ENCODE measurements around the gene SF3B2. TPM values are rescaled to one million over a fixed set of nuclear protein-coding genes. Genes with fewer than 3 reads are reported as not detected.

Gene SF3B2
- total RNA-seq, 1 experiment from 2014 or later, result 300 TPM

DNA sequence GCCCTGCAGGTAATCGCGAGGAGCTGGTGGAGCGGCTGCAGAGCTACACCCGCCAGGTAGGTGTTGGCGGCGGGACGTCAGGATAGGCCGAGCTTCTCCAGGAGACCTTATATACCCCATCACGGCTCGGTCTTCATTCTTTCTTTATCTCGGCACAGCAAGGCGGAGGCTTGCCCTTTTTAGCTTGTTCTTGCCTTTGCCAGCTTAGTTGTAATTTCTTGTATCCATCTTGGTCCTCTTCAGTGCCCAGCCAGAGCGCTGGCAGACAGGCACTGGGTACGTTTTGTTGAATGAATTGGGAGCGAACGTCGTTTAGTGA is 459 bp downstream of the SF3B2 start:
- Histone ChIP-seq H3K79me2 (ENCODE audit: insufficient read depth, low read length) (peaks cover 50% of the 10 kb centered on the region), H3K4me3 (replicated peaks in 1 of 2; ENCODE audit: low read depth in 1 of 2, low read length in 2 of 2) (peak overlapping the region; percentile 79 to 100), H3K27me3 (ENCODE audit: insufficient read depth, low read length) (no peaks in the 10 kb centered on the region), H2AFZ (ENCODE audit: low read depth, low read length, poor library complexity, severe bottlenecking) (no peak overlapping the region), H3K4me2 (ENCODE audit: low read length) (peak overlapping the region; percentile 92), H3K27ac (ENCODE audit: low read depth, low read length) (peak overlapping the region; percentile 62), H4K20me1 (ENCODE audit: insufficient read depth) (no peaks in the 10 kb centered on the region), H3K4me1 (ENCODE audit: control insufficient read depth in 1 of 2, insufficient read depth in 2 of 2, low read length in 2 of 2) (peaks cover 19 to 21% of the 10 kb centered on the region in 2 experiments), H3K36me3 (ENCODE audit: control insufficient read depth in 1 of 2, insufficient read depth in 2 of 2, low read length in 2 of 2) (peaks cover 28 to 31% of the 10 kb centered on the region in 2 experiments), H3K9ac (ENCODE audit: low read length) (peak overlapping the region; percentile 79), H3K9me2 (ENCODE audit: insufficient read depth) (no peaks in the 10 kb centered on the region), H3K9me3 (ENCODE audit: control insufficient read depth in 1 of 2, insufficient read depth in 1 of 2, low read depth in 1 of 2, low read length in 2 of 2) (no peaks in the 10 kb centered on the region)
- intact Hi-C loops (cut with micrococcal nuclease), result loop anchor here (1.0 kb wide), 1 partner anchor 51 kb away; no protein-coding TSS in a partner anchor
- CTCF ChIA-PET, result interaction anchor here (0.9 to 1.0 kb wide), 2 partner anchors 30 to 120 kb away, joined by 3 to 4 read pairs; no protein-coding TSS in a partner anchor
- no TSS peak for BruUV-seq (replicated peaks)
- ATAC-seq (no peak), DNase-seq (ENCODE audit: low read depth, low spot score) (no peak)
- RAD21 ChIA-PET (ENCODE audit: low non-redundant PET in 1 of 2, low total read pairs in 2 of 2, uncharacterized antibody in 2 of 2, unreplicated experiment in 2 of 2), result no interaction called here
- POLR2A ChIA-PET, result interaction anchor here (1.0 to 1.8 kb wide), 3 partner anchors 41 to 161 kb away, joined by 3 to 5 read pairs (median 3); partner anchors contain the start of genes BANF1 and EIF1AD
- TF ChIP-seq SIN3A (IDR thresholded peaks at IDR 0.05; ENCODE audit: low read depth) (no peak), ZFX (IDR thresholded peaks at IDR 0.05) (peak; percentile 67; the same call in 1 of the 2 replicates)

DNA sequence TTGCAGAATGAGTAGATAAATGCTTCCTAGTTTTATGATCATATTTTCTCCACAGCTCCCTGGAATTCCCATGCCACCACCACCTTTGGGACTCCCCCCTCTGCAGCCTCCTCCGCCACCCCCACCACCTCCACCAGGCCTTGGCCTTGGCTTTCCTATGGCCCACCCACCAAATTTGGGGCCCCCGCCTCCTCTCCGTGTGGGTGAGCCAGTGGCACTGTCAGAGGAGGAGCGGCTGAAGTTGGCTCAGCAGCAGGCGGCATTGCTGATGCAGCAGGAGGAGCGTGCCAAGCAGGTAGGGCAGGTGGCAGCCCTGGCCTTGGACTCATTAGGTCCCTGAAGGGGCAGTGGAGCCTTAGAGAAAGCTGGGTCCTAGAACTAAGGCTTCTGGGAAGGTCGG is 2.9 kb downstream of the SF3B2 start:
- POLR2A ChIA-PET, result no interaction called here
- no peaks in the 10 kb centered on the region for H3K9me2 ChIP-seq (ENCODE audit: insufficient read depth)
- DNase-seq (ENCODE audit: low read depth, low spot score) (no peak), ATAC-seq (no peak)
- peaks cover 51% of the 10 kb centered on the region for H3K79me2 ChIP-seq (ENCODE audit: insufficient read depth, low read length)
- BruUV-seq (replicated peaks), result no TSS peak
- no peaks in the 10 kb centered on the region for H3K9me3 ChIP-seq (ENCODE audit: control insufficient read depth in 1 of 2, insufficient read depth in 1 of 2, low read depth in 1 of 2, low read length in 2 of 2)
- H3K9ac ChIP-seq (ENCODE audit: low read length), result no peak overlapping the region
- CTCF ChIA-PET, result interaction anchor here (2.3 kb wide), 1 partner anchor 13 kb away, joined by 8 read pairs; no protein-coding TSS in a partner anchor
- H4K20me1 ChIP-seq (ENCODE audit: insufficient read depth), result no peaks in the 10 kb centered on the region
- RAD21 ChIA-PET (ENCODE audit: low non-redundant PET in 1 of 2, low total read pairs in 2 of 2, uncharacterized antibody in 2 of 2, unreplicated experiment in 2 of 2), result no interaction called here
- H3K27me3 ChIP-seq (ENCODE audit: insufficient read depth, low read length), result no peaks in the 10 kb centered on the region
- intact Hi-C loops (cut with micrococcal nuclease), result no loop called here
- no peak overlapping the region for H3K27ac ChIP-seq (ENCODE audit: low read depth, low read length)
- peaks cover 15 to 21% of the 10 kb centered on the region in 2 experiments for H3K4me1 ChIP-seq (ENCODE audit: control insufficient read depth in 1 of 2, insufficient read depth in 2 of 2, low read length in 2 of 2)
- no peak for TF ChIP-seq POLR2AphosphoS5 (IDR thresholded peaks at IDR 0.05; ENCODE audit: low read depth, low read length)
- TF ChIP-seq, protein P1, sequence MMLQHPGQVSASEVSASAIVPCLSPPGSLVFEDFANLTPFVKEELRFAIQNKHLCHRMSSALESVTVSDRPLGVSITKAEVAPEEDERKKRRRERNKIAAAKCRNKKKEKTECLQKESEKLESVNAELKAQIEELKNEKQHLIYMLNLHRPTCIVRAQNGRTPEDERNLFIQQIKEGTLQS (IDR thresholded peaks at IDR 0.05), result no peak
- TF ChIP-seq, protein P2, sequence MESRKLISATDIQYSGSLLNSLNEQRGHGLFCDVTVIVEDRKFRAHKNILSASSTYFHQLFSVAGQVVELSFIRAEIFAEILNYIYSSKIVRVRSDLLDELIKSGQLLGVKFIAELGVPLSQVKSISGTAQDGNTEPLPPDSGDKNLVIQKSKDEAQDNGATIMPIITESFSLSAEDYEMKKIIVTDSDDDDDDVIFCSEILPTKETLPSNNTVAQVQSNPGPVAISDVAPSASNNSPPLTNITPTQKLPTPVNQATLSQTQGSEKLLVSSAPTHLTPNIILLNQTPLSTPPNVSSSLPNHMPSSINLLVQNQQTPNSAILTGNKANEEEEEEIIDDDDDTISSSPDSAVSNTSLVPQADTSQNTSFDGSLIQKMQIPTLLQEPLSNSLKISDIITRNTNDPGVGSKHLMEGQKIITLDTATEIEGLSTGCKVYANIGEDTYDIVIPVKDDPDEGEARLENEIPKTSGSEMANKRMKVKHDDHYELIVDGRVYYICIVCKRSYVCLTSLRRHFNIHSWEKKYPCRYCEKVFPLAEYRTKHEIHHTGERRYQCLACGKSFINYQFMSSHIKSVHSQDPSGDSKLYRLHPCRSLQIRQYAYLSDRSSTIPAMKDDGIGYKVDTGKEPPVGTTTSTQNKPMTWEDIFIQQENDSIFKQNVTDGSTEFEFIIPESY (IDR thresholded peaks at IDR 0.05; ENCODE audit: extremely low read depth, insufficient replicate concordance, low read length), result no peak
- no peak for TF ChIP-seq EGR1 (IDR thresholded peaks at IDR 0.05; ENCODE audit: low read depth)
- no peak for TF ChIP-seq SRF (IDR thresholded peaks at IDR 0.05; ENCODE audit: low read depth)
- TF ChIP-seq ZNF274 (IDR thresholded peaks at IDR 0.05; ENCODE audit: low read depth, low read length), result no peak
- no peak for TF ChIP-seq SP1 (IDR thresholded peaks at IDR 0.05; ENCODE audit: low read depth)
- TF ChIP-seq CEBPB (IDR thresholded peaks at IDR 0.05; ENCODE audit: low read depth), result no peak
- TF ChIP-seq SIN3A (IDR thresholded peaks at IDR 0.05; ENCODE audit: low read depth), result no peak
- TF ChIP-seq, protein P3, sequence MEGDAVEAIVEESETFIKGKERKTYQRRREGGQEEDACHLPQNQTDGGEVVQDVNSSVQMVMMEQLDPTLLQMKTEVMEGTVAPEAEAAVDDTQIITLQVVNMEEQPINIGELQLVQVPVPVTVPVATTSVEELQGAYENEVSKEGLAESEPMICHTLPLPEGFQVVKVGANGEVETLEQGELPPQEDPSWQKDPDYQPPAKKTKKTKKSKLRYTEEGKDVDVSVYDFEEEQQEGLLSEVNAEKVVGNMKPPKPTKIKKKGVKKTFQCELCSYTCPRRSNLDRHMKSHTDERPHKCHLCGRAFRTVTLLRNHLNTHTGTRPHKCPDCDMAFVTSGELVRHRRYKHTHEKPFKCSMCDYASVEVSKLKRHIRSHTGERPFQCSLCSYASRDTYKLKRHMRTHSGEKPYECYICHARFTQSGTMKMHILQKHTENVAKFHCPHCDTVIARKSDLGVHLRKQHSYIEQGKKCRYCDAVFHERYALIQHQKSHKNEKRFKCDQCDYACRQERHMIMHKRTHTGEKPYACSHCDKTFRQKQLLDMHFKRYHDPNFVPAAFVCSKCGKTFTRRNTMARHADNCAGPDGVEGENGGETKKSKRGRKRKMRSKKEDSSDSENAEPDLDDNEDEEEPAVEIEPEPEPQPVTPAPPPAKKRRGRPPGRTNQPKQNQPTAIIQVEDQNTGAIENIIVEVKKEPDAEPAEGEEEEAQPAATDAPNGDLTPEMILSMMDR (IDR thresholded peaks at IDR 0.05 in 2 of 3, conservative IDR thresholded peaks at IDR 0.05 in 1 of 3; ENCODE audit: borderline replicate concordance in 1 of 3, insufficient read depth in 1 of 3, low read depth in 2 of 3, low read length in 2 of 3), result no peak
- TF ChIP-seq YY1 (IDR thresholded peaks at IDR 0.05; ENCODE audit: extremely low read depth, insufficient replicate concordance, low read depth, low read length), result no peak
- TF ChIP-seq TCF7L2 (IDR thresholded peaks at IDR 0.05; ENCODE audit: borderline replicate concordance, extremely low read depth, insufficient read depth, insufficient read length), result no peak
- no peak for TF ChIP-seq FOSL1 (IDR thresholded peaks at IDR 0.05; ENCODE audit: low read depth)
- TF ChIP-seq ELF1 (IDR thresholded peaks at IDR 0.05; ENCODE audit: borderline replicate concordance, low read depth), result no peak
- H2AFZ ChIP-seq (ENCODE audit: low read depth, low read length, poor library complexity, severe bottlenecking), result no peak overlapping the region
- no peak overlapping the region for H3K4me2 ChIP-seq (ENCODE audit: low read length)
- no peak overlapping the region for H3K4me3 ChIP-seq (replicated peaks in 1 of 2; ENCODE audit: low read depth in 1 of 2, low read length in 2 of 2)
- H3K36me3 ChIP-seq (ENCODE audit: control insufficient read depth in 1 of 2, insufficient read depth in 2 of 2, low read length in 2 of 2), result peaks cover 48 to 51% of the 10 kb centered on the region in 2 experiments
